Astrocyte (in vitro differentiated cells and primary cell): ENCODE measurements around the gene DMGDH. TPM values are rescaled to one million over a fixed set of nuclear protein-coding genes. Genes with fewer than 3 reads are reported as not detected.

Experiments
- DNase-seq: peaks from one replicate; pipeline ENCODE4 v3.0.0-alpha.2; 2010; ENCODE audit warnings: low read depth
- FAIRE-seq: peaks from 2 replicates; lab custom pipeline; 2011; peaks lifted over from hg19 to GRCh38; lab: Jason Lieb, UNC
- H2AFZ ChIP-seq: 2 replicates; pipeline ENCODE4 v1.6.0; 2012; ENCODE audit warnings: low read depth, low read length, inconsistent platforms
- H3K27ac ChIP-seq: 2 replicates; pipeline ENCODE4 v1.5.1; 2011; ENCODE audit warnings: low read depth, low read length, inconsistent platforms
- H3K27me3 ChIP-seq: 2 replicates; pipeline ENCODE4 v1.6.0; 2011; ENCODE audit warnings: low read length, inconsistent platforms; ENCODE audit not compliant: insufficient read depth
- H3K36me3 ChIP-seq: 2 replicates; pipeline ENCODE4 v1.5.1; 2011; ENCODE audit warnings: low read length, inconsistent platforms; ENCODE audit not compliant: insufficient read depth
- H3K4me1 ChIP-seq: 2 replicates; pipeline ENCODE4 v1.5.1; 2011; ENCODE audit warnings: low read length, inconsistent platforms; ENCODE audit not compliant: insufficient read depth
- H3K4me2 ChIP-seq: 2 replicates; pipeline ENCODE4 v1.6.0; 2012; ENCODE audit warnings: low read length, inconsistent platforms
- H3K4me3 ChIP-seq: 2 replicates; pipeline ENCODE4 v1.5.1; 2011; ENCODE audit warnings: low read depth, mild to moderate bottlenecking, low read length, inconsistent platforms; ENCODE audit not compliant: insufficient read depth
- H3K79me2 ChIP-seq: 2 replicates; pipeline ENCODE4 v1.6.0; 2012; ENCODE audit warnings: mild to moderate bottlenecking, low read length, inconsistent platforms; ENCODE audit not compliant: insufficient read depth
- H3K9ac ChIP-seq: 2 replicates; pipeline ENCODE4 v1.6.0; 2012; ENCODE audit warnings: mild to moderate bottlenecking, low read length, inconsistent platforms
- H3K9me3 ChIP-seq: 2 replicates; pipeline ENCODE4 v1.5.1; 2012; ENCODE audit warnings: low read depth, mild to moderate bottlenecking, low read length, inconsistent platforms; ENCODE audit not compliant: insufficient read depth
- H4K20me1 ChIP-seq: 2 replicates; pipeline ENCODE4 v1.6.0; 2012; ENCODE audit warnings: low read length, inconsistent platforms; ENCODE audit not compliant: insufficient read depth
- H3K27ac Mint-ChIP-seq: one replicate; pipeline ENCODE4 v1.8.0; 2021; ENCODE audit warnings: mild to moderate bottlenecking, mixed read lengths; ENCODE audit not compliant: unreplicated experiment
- H3K27me3 Mint-ChIP-seq: one replicate; pipeline ENCODE4 v1.8.0; 2021; ENCODE audit warnings: low read depth, mixed read lengths; ENCODE audit not compliant: unreplicated experiment
- H3K36me3 Mint-ChIP-seq: one replicate; pipeline ENCODE4 v1.8.0; 2021; ENCODE audit warnings: low read depth, mixed read lengths; ENCODE audit not compliant: unreplicated experiment
- H3K4me1 Mint-ChIP-seq: one replicate; pipeline ENCODE4 v1.8.0; 2021; ENCODE audit warnings: low read depth, mixed read lengths; ENCODE audit not compliant: unreplicated experiment
- H3K4me3 Mint-ChIP-seq: one replicate; pipeline ENCODE4 v1.8.0; 2021; ENCODE audit warnings: mild to moderate bottlenecking, moderate library complexity, mixed read lengths; ENCODE audit not compliant: unreplicated experiment
- H3K9me3 Mint-ChIP-seq: one replicate; pipeline ENCODE4 v1.8.0; 2021; ENCODE audit warnings: mild to moderate bottlenecking, mixed read lengths; ENCODE audit not compliant: unreplicated experiment
- CTCF ChIP-seq: IDR thresholded peaks from 2 replicates; pipeline ENCODE4 v1.5.1; 2011; ENCODE audit warnings: low read depth, mild to moderate bottlenecking, inconsistent platforms, low read length, moderate library complexity; ENCODE audit not compliant: insufficient read depth
- EZH2 ChIP-seq: IDR thresholded peaks from 2 replicates; pipeline ENCODE4 v1.6.1; 2012; ENCODE audit warnings: mild to moderate bottlenecking, low read length, inconsistent platforms; ENCODE audit not compliant: insufficient read depth
- total RNA-seq: library from RNA; stranded (reverse); gene quantifications from 2 replicates; pipeline ENCODE4 v1.2.1, GENCODE V29; 2021

DMGDH gene
- total RNA-seq, 1 donor from 2014 or later, result not detected

- TF ChIP-seq EZH2, result no peak
- TF ChIP-seq CTCF, result no peak
- no peak overlapping the region for H3K4me3 Mint-ChIP-seq
- no peak for FAIRE-seq
Observed at GRCh38 chr5:79032782-79033181, 36.7 kb downstream of the DMGDH start.

DNA sequence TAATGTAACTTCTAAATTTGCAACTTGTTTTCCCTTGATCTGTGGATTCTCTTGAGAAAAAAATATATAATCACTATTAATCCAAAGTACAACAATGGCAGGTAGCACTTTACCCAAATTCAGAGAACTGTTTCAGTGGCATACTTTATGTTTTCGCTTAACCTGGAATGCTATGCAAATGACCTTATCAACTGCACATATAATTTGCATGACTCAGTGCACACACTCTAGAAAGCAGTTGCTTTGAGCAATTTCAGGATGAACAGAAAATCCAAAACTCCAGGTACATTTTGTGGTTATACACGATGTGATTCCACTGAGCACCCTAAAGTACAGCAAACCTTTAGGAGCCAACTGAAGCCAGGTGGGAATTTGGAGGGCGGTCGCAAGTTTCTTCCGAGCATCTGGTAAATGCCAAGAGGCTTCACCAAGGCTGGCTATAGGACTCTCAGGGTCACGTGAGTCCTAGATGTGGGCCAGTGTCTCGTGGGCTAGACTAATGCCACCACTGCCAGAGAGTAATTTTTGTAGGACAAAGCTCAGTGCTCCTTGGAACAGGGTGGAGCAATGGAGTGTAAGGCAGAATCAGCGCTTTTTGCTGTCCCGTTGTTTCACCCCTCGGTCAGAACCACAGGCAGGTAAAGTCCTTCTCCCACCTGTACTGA, 37.3 kb downstream of the DMGDH start:
- H3K27ac ChIP-seq, result no peak overlapping the region
- no peak for FAIRE-seq
- no peaks in the 10 kb centered on the region for H3K4me1 Mint-ChIP-seq

More at GRCh38 chr5:79032782-79033181, 36.7 kb downstream of the DMGDH start:
- no peaks in the 10 kb centered on the region for H3K27me3 ChIP-seq
- H3K27me3 Mint-ChIP-seq, result no peaks in the 10 kb centered on the region
- no peaks in the 10 kb centered on the region for H4K20me1 ChIP-seq
- H3K4me1 Mint-ChIP-seq, result no peaks in the 10 kb centered on the region
- no peaks in the 10 kb centered on the region for H3K36me3 ChIP-seq
- H3K9me3 ChIP-seq, result no peaks in the 10 kb centered on the region
- H3K27ac ChIP-seq, result no peak overlapping the region
- no peak overlapping the region for H3K4me3 ChIP-seq
- no peak overlapping the region for H3K4me2 ChIP-seq
- no peak for DNase-seq
- no peaks in the 10 kb centered on the region for H3K36me3 Mint-ChIP-seq
- no peak overlapping the region for H2AFZ ChIP-seq
- no peak overlapping the region for H3K9ac ChIP-seq
- H3K4me1 ChIP-seq, result no peaks in the 10 kb centered on the region
- H3K79me2 ChIP-seq, result no peaks in the 10 kb centered on the region
- no peak overlapping the region for H3K27ac Mint-ChIP-seq
- H3K9me3 Mint-ChIP-seq, result peaks cover 2% of the 10 kb centered on the region

More for the DNA sequence above, 37.3 kb downstream of the DMGDH start:
- DNase-seq, result peak; percentile 18
- Histone ChIP-seq H3K9ac (no peak overlapping the region), H3K4me1 (no peaks in the 10 kb centered on the region), H3K4me3 (no peak overlapping the region), H3K9me3 (no peaks in the 10 kb centered on the region), H3K36me3 (no peaks in the 10 kb centered on the region), H4K20me1 (no peaks in the 10 kb centered on the region), H2AFZ (no peak overlapping the region), H3K4me2 (no peak overlapping the region), H3K27me3 (no peaks in the 10 kb centered on the region), H3K79me2 (no peaks in the 10 kb centered on the region)
- Mint-ChIP-seq H3K27me3 (peaks cover 3% of the 10 kb centered on the region), H3K9me3 (no peaks in the 10 kb centered on the region), H3K27ac (no peak overlapping the region), H3K4me3 (no peak overlapping the region), H3K36me3 (no peaks in the 10 kb centered on the region)
- TF ChIP-seq EZH2 (no peak), CTCF (no peak)
